AG09319 (cell line): Measurements from ENCODE around the gene ZNF646.
A peak's percentile ranks its signal among the peaks of the same experiment; 100 is the strongest.

Source experiments
- DNase-seq: peaks from one replicate; pipeline ENCODE4 v3.0.0-alpha.2; 2010; ENCODE audit warnings: low read depth; ENCODE audit errors: extremely low read depth
- CTCF ChIP-seq: IDR thresholded peaks from 2 replicates; pipeline ENCODE4 v1.5.1; 2011; ENCODE audit warnings: low read depth, mild to moderate bottlenecking, inconsistent platforms, low read length, moderate library complexity

Gene ZNF646

DNA sequence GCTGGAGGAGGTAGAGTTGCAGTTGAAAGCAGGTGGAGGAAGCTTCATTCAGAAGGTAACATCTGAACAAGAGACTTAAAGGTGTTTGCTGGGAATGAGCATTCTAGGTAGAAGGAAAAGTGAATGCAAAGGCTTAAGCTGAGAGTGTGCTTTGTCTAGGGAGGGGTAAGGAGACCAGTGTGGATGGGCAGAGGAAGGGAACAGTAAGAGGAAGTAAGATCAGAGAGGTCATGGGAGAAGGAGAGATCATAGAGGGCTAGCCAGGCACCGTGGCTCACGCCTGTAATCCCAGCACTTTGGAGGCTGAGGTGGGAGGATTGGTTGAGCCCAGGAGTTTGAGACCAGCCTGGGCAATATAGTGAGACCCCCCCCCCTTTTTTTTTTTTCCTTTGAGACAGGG is 37.5 kb upstream of the ZNF646 start:
- TF ChIP-seq CTCF, result no peak
- DNase-seq, result no peak

DNA sequence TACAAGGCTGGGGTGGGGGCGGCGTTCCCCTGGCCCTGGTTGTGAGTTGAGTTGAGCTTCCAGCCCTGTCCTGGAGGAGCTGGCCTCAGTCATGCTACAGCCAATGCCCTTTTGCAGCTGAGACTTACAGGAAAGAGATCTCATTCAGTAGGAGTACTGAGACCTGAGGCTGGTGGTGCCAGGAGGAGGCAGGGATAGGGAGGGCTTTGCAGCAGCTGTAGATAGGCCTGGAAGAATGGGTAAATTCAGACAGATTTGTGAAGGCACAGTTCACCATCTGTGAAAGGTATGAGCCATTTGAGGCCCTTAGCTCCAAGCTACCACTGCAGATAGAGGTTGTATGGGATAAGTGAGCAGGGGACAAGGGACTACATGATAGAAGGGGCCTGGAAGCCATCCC is 35.2 kb upstream of the ZNF646 start:
- DNase-seq, result no peak
- TF ChIP-seq CTCF, result no peak

GRCh38 chr16:31042866-31043265 is 31.4 kb upstream of the ZNF646 start:
- no peak for TF ChIP-seq CTCF

DNA sequence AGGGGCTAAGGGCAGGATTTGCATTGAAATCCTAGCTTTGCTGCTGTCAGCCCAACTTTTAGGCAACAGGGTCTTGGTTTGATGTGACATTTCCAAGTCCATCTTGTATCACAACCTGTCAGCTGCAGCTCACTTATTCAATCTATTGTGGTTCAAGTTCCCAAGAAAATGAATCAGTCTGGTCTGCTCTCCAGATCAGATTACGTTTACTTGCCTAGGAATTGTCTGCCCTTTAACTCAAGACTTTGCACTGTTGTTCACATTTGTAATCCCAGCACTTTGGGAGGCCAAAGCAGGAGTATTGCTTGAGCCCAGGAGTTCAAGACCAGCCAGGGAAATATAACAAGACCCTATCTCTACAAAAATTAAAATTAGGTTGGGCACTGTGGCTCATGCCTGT is 30.9 kb upstream of the ZNF646 start:
- no peak for TF ChIP-seq CTCF
- no peak for DNase-seq

More at GRCh38 chr16:31042866-31043265, 31.4 kb upstream of the ZNF646 start:
- no peak for DNase-seq

GRCh38 chr16:31043898-31044481 is 30.2 kb upstream of the ZNF646 start:
- DNase-seq, result no peak
- TF ChIP-seq CTCF, result no peak

- no peak for TF ChIP-seq CTCF
- DNase-seq, result no peak
Measured at GRCh38 chr16:31050280-31051030, 23.8 kb upstream of the ZNF646 start.

DNA sequence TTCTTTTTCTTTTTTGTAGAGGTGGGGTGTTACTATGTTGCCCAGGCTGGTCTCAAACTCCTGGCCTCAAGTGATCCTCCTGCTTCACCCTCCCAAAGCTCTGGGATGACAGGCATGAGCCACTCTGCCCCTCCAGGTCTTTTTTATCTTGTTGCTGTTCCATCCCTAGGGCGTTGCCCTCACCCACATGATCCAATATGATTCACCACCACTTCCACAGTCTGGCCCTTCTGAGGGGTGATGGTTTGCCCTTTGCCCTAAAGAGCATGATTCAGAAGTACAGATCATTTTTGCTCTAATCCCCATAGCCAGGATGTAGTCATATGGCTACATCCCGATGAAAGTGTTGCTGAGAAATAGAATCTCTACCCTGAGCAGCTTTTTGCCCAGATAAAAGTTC is 22.1 kb upstream of the ZNF646 start:
- TF ChIP-seq CTCF, result no peak
- DNase-seq, result peak; percentile 65
